Fibroblast of the aortic adventitia (primary cell): ENCODE results near the gene APCDD1L. TPM values are rescaled to one million over a fixed set of nuclear protein-coding genes. Genes with fewer than 3 reads are reported as not detected.

ENCODE experiments used
- DNase-seq: peaks from one replicate; pipeline ENCODE4 v3.0.0-alpha.2; 2010; ENCODE audit warnings: low read depth
- H3K4me3 ChIP-seq: 2 replicates; pipeline ENCODE4 v1.5.1; 2011; ENCODE audit warnings: low read depth, mild to moderate bottlenecking, control low read depth, low read length, moderate library complexity
- CTCF ChIP-seq: IDR thresholded peaks from 2 replicates; pipeline ENCODE4 v1.5.1; 2011; ENCODE audit warnings: mild to moderate bottlenecking, low read length, control low read depth, inconsistent platforms; ENCODE audit not compliant: insufficient read depth
- total RNA-seq: library from RNA; depleted of rRNA; stranded (reverse); fragments of >200 nt; gene quantifications from 2 replicates; pipeline ENCODE4 v1.2.3, GENCODE V29; 2012; ENCODE audit warnings: low replicate concordance

APCDD1L gene
- total RNA-seq, 1 donor, result 20.8 TPM

- no peak overlapping the region for H3K4me3 ChIP-seq
- TF ChIP-seq CTCF, result no peak
- no peak for DNase-seq
Observed at GRCh38 chr20:58492074-58492718, 23.0 kb downstream of the APCDD1L start.

- no peak for DNase-seq
- TF ChIP-seq CTCF, result no peak
- no peak overlapping the region for H3K4me3 ChIP-seq
Observed at GRCh38 chr20:58486207-58486606, 29.0 kb downstream of the APCDD1L start.

- TF ChIP-seq CTCF, result no peak
- H3K4me3 ChIP-seq, result no peak overlapping the region
- no peak for DNase-seq
Observed at GRCh38 chr20:58485393-58485792, 29.8 kb downstream of the APCDD1L start.

GRCh38 chr20:58483470-58483869 is 31.7 kb downstream of the APCDD1L start:
- no peak for DNase-seq
- H3K4me3 ChIP-seq, result no peak overlapping the region
- TF ChIP-seq CTCF, result no peak

GRCh38 chr20:58483051-58483450 is 32.1 kb downstream of the APCDD1L start:
- TF ChIP-seq CTCF, result no peak
- no peak for DNase-seq
- no peak overlapping the region for H3K4me3 ChIP-seq

- TF ChIP-seq CTCF, result no peak
- DNase-seq, result no peak
- no peak overlapping the region for H3K4me3 ChIP-seq
Observed at GRCh38 chr20:58482416-58482815, 32.8 kb downstream of the APCDD1L start.

- H3K4me3 ChIP-seq, result no peak overlapping the region
- DNase-seq, result peak; percentile 32
- TF ChIP-seq CTCF, result peak; percentile 53
Observed at GRCh38 chr20:58481481-58482021, 33.6 kb downstream of the APCDD1L start.
